ENCODE results near the gene FBXW5.

Gene FBXW5

DNA sequence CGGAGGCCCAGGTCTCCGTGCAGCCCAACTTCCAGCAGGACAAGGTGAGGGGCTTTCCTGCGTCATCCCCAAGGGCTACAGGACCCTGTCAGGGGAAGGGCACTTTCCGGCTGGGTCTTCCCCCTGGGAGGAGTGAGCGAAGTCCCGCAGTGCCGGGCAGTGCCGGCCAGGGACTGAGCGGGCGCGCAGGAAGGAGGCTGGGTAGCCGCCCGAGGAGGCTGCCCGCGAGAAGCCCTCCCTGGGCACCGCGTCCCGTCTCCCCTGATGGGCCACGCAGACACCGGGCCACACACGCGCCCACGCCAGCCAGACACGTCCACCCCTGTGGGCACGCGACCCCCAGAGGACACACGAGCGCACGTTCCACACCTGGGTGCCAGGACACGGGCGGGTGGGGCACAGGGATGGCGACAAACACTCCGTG, 33.1 kb upstream of the FBXW5 start:
- ATAC-seq = no peak

DNA sequence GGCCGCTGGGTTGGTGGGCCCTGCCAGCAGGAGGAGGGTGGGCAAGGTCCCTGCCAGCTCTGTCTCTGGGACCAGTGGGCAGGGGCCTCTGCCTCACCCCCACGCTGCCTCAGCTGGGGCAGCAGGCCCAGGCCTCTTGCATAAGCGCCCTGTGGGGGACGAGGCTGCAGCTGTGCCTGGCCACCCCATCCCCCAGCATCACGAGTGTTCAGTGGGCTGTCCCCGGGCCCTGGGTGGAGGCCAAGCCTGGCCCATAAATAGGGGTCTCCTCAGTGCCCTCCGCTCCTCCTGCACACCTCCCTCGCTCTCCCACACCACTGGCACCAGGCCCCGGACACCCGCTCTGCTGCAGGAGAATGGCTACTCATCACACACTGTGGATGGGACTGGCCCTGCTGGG, 32.7 kb upstream of the FBXW5 start, which contains the start of gene PTGDS:
TSS of gene PTGDS (plus strand) at position 282 of the 400 bp plus-strand sequence. CDS start at position 357, 75 bp downstream.
- no peak for ATAC-seq

DNA sequence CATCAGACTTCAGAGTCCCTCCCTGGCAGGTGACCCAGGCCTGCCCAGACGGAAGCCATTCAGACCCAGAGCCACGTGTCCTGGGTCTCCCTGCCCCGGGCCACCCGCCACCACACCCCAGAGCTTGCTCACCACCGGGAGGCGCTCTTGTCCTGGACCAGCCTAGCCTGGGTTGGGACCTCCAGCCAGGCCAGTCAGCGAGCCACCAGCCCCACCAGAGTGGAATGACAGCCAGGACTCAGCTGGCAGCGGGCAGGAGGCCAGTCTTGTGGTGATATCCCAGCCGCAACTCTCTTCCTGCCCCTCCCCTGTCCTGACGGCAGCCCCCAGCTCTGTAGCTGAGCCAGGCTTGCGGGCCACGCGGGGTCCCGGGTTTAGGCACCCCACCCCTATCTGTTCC, 31.1 kb upstream of the FBXW5 start:
- no peak for ATAC-seq

DNA sequence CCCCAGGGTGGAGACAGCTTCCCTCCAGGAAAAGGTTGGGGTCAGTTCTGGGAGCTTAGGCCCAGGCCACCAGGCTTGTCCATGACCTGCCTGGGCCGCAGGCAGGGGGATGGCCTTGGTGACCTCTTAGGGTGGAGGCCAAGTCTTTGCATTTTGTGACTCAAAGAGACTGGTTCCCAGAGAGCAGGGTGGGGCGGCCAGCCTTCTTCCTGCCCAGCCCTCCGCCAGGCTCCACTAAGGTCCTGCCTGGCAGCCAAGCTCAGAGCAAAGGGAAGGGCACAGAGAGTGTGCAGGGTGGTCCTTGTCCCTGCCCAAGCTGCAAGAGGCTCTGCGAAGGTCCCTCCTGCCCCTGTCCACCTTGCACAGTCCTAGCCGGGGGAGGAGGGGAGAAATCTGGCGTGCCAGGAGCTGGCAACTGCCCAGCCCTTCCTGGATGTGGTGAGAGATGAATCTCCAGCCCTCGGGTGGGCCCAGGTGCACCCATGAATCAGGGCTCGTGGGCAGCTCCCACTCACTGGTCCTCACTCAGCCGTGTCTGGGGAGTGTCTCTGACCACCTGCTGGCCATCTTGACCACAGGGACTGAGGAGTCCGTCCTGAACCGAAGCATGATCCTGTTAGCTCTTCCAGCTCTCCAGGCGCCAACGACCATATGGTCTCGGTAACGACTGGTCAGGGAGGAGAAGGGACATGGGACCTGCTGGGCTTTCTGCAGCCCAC, 30.4 kb upstream of the FBXW5 start:
- ATAC-seq = no peak

DNA sequence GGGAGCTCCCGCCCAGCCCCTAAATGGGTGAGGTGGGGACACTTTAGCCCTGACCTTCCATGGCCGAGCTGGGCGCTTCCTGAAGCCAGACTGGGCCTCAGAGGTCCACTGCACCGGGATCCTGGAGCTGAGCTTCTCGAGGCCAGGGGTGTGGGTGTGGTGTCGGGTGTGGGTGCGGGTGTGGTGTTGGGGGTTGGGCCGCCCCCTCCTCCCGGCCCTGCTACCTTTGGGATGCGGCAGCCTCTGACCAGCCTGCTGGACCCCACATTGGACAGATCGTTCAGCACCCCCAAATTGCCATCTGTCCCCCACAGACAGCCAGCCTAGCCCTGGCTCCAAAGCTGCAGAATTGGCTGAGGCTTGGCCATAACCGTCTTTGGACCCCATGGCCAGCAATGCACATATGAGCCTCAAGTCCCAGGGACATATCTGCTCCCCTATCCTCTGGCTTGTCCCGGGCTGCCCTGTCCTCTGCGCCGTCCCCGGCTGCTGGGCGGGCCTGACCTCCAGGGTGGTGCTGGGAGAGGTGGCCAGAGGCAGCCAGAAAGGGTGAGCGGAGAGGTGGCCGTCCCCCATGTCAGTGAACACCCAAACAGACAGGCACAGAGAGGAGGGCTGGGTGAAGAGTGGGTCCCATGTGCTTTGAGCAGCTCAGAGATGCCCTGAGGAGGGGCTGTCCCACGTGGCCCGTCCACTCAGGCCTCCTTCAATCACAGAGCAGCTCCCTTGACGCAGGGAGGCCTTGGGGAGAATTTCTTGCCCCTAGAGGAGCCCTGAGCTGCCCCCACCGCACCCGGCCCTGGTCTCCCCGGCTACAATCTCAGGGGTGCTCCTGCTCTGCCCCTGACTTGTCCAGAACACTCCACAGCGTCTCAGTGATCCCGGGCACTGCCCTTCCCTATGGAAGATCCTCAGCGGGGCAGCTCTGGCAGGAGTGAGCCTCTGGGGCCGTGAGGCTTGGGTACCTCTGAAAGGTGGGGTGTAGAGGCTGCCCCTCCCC, 29.4 kb upstream of the FBXW5 start:
- ATAC-seq = no peak

DNA sequence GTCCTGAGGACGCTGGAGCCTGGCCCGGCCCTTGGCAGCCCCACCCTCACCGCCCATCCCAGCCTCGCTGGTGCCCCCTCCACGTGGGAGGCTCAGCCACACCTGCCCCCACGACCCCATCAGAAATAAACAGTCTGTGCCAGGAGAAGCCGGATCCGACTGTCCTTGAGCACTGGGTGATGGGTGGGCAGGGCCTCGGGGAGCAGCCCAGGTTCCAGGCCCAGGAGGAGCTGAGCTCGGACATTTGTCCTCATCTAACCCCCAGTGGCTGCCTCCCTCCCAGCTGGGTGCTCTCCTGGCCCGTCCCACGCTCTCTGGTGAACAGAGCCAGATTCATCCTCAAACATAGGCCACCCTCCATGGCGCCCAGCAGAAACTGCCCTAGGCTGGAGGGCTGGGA, 28.2 kb upstream of the FBXW5 start:
- ATAC-seq = no peak

DNA sequence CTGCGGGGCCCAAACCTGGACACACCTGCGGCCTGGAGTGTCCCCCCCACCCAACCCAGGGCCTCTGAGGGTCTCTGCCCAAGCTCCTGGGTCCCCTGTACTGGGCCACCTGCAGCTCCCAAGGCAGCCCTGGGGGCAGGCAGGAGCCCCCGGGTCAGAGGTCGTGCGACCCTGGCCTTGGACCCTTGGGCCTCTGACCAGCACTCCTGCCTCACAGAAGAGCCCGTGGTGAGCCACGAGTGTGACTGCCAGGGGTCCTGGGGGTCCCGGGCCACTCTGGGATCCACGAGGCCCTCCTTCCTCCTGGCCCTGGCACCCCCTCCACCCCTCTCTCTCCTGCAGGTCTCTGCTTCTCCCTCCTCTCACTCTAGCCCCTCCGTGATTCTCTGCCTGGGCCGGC, 27.8 kb upstream of the FBXW5 start:
- no peak for ATAC-seq

DNA sequence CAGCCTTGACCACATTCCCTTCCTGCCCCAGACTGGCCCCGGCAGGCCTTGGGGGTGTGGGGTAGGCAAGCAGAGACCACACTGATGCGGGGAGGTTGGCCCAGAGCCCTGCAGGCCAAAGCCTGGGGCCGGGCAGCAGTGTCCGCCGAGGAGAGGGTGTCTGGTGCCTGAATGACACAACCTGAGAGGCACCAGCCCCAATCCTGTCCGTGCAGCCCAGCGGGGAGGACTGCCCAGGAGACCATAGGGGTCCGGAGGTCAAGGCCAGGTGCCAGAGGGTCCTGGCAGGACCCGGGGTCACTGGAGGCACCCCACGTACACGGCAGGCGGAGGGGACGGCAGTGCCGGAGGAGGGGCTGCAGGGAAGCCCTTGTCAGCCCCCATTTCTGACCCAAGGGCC, 27.2 kb upstream of the FBXW5 start:
- ATAC-seq = no peak

DNA sequence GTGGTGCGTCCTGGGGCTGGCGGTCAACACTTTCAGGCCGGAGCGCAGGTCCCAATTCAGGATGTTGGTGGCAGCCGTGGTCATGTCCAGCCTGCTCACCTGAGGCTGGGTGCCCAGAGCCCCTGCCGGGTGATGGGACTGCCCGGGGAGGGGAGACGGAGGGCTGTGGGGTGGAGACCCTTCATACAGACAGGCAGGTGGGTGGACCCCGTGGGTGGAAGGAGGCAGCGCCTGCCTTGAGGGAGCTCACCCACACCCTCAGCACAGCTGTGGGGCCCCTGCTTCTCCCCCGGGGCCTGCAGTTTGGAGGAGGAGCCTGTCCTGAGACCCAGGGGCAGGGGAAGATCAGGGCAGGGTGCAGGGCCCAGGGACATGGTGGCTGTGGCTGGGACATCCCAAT, 25.8 kb upstream of the FBXW5 start:
- ATAC-seq = no peak

DNA sequence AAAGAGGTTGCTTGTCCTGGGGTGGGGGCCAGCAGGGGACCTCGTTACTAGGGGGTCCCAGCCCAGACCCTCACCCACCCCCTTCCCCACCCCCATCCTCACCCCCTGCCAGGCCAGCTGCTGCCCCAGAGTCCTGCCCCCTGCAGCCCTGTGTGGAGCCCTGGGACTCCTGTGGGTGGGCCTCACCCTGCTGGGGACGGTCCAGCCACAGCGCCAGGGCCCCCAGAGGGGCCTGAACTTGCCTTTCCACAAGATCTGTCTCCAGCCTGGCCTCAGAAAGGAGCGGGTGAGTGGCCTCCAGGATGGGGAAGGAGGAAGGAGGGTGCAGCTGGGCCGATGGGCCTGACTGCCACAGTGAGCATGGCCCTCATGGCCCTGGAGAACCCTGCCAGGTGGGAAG, 25.2 kb upstream of the FBXW5 start:
- no peak for ATAC-seq

DNA sequence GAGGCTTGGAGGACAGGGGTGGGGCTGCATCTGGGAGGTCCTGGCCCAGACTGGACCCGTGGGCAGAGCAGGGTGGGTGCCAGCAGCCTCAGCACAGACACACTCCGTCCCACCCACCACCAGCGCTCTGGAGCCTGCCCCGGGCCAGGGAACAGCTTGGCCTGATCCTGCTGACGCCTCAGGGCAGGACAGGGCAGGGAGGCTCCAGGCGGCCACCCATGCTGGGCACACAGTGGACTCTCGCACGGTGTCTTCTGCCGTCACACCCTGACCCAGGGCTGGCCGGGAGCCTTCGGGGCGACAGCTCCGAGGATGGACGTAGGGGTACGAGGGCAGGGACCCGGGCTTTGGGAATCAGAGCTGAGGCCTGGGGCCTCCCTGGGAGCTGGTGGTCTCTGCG, 24.6 kb upstream of the FBXW5 start:
- ATAC-seq = no peak

DNA sequence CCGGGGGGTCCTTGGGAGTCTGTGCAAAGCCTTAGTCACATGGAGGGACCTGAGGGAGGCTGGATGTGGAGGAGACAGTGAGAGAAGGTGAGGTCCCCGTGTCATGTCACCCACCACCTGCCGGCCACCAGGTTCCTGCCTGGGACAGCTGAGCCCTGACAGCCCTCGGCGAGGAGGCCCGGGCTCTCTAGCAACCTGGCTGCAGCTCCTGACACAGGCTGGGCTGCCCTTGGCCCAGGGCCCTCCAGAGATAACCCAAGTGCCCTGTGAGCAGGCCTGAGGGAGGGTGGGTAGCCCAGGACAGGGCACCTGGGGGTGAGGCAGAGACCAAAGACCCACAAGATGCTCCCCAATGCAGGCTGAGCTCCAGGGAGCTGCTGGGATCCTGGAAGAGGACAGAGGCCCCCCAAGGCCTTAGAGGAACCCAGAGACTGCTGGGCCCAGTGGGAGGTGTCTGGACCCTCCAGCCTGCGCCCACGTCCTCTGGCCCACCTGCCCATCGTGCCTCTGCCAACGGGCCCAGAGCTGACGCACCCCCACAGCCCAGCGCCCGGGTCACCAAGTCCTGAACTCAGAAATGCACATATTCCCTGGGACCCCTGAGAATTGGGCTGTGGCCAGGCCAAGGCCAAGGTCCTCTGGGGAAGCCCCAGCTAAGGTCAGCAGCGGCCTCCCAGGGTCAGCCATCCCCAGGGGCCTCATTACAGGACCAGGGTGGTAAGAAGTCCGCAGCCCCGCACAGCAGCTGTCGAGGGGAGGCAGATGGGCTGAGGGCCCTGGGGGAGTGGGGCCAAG, 24.0 kb upstream of the FBXW5 start:
- ATAC-seq = no peak

DNA sequence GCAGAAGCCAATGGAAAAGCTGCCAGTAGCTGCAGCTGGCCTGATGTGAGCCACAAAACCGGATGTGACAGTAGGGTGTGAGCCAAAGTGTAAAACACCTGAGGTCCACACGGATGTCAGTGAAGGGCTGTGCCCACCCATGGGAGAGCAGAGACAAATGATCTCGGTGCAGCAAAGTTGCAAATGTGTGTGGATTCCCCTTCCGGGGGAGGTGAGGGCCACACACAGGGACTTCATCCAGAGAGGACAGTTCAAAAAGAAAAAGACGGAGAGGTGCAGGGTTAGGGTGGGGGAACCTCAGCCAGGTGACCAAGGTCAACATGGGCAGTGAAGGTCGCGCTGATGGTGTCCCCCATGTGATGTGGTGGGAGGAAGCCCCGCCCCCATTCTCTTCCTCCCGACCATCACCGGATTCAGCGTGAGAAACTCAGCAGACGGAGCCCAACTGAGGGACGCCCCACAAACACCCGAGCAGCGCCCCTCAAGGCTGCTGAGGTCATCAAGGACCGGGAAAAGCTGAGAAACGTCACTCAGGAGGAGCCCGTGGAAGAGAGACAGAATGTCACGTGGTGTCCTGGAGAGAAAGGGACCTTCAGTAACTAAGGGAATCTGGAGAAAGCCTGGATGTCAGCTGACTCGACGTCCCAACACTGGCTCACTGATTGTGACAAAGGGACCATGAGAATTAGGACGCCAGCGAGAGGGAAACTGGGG, 21.4 kb upstream of the FBXW5 start:
- ATAC-seq = peak; percentile 60 to 69

DNA sequence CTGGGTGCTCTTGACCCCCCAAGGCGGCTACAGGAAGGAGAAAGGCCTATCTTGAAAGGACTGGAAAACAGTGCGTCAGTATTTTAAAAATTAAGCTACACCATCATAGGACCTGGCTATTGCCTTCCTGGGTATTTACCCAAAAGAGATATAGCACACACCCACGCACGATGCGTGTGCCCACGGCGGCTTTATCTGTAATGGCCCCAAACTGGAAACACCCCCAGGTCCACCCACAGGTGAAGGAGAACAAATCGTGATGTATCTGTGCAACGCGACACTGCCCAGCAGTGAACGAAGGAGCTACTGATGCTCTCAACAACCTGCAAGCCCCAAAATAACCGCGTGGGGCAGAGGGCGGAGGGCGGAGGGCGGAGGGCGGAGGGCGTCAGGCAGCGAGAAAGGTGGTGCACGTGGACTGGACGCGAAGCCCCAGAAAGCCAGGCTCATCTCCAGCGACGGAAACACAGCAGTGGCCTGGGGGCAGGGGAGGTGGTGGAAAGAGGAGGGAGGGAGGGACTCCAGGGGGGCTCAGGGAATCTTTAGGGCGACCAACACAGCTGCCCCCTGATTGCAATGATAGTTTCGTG, 20.4 kb upstream of the FBXW5 start:
- no peak for ATAC-seq

DNA sequence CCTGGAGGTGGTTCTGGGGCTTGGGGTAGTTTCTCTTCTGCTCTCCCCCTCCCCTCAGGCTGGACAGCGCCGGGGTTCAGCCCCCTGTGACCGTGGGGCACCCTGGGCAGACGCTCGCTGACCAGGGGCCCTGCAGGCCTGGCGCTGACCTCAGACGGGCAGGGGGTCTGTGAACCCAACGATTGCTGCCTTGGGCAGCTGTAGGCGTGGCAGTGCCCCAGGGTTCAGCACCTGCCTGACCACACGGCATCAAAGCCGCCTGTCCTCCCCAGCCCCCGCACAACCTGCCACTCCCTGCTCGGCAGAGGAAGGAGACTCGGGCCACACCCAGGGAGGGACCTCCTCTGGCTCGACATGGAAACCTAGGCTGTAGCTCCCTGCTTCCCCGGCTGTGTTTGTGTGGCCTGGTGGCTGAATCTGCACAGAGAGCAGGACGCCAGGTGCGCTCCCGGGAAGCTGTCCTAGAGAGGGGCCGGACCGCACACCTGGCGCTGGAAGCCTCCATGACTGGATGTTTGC, 19.7 kb upstream of the FBXW5 start:
- no peak for ATAC-seq

DNA sequence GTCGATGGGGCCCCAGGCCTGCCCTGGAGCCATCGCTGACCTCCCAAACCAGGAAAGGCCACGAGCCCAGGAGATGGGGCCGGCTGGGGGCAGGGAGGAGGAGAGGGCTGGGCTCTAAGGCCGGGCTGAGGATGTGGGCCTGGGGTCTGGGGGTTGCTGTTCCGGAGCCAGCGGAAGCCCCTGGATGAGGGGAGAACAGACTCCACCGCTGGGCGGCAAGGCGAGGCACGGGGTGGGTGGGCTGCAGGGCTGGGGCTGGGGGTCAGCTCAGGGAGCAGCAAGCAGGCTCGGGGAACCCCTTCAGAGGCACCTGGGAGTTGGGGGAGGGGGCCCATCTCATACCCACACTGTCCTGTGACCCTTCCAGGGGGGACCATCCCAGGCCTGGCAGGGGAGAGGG, 19.2 kb upstream of the FBXW5 start:
- ATAC-seq = no peak

DNA sequence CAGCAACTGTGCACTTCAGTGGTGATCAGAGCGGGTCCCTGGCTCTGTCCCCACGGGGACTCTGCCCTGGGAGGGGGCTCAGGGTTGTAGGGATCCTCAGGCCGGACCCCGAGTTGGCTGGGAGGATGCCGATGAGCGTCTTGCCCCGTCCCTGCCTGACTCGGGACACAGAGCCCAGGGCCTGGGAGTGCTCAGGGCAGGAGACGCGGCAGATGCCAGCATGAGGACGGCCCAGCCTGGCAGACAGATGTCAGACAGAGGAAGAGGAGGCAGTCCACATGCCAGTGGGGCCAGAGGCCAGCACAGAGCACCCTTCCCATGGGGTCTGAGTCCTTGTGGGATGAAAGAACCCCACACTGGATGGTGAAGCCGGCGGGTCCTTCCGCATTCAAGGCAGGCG, 18.8 kb upstream of the FBXW5 start:
- ATAC-seq = no peak

DNA sequence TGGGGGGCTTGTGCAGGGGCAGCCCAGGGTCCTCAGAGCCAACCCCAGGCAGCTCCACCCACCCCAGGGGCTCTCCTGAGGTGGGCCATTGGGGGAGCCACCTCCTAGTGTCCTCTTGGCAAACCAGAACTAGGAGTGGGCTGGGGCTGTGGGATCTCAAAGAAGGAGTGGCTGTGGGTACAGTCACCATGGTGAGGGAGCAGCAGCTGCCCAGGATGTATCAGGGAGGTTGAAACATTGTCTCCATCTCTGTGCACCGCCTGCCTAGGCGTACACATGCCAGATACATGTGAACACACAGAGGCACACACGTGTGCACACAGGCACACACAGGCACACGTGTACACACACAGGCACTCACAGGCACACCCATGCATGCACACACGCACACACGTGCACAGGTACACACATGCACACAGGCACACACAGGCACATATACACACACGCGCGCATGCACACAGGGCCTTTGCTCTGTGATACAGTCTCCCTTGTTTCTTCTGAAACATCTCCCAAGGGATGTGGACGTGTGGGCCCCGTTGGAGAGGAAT, 18.2 kb upstream of the FBXW5 start:
- ATAC-seq = no peak

DNA sequence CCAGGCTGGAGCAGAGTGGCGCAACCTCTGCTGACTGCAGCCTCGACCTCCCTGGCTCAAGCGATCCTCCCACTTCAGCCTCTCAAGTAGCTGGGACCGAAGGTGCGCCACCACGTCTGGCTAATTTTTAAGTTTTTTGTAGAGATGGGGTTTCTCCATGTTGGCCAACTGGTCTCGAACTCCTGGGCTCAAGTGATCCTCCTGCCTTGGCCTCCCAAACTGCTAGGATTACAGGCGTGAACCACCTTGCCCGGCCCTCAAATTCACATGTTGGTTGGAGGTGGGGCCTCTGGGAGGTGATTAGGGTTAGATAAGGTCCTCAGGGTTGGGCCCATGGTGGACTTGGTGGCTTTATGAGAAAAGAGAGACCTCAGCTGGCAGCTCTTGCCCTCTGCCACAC, 17.6 kb upstream of the FBXW5 start:
- no peak for ATAC-seq

DNA sequence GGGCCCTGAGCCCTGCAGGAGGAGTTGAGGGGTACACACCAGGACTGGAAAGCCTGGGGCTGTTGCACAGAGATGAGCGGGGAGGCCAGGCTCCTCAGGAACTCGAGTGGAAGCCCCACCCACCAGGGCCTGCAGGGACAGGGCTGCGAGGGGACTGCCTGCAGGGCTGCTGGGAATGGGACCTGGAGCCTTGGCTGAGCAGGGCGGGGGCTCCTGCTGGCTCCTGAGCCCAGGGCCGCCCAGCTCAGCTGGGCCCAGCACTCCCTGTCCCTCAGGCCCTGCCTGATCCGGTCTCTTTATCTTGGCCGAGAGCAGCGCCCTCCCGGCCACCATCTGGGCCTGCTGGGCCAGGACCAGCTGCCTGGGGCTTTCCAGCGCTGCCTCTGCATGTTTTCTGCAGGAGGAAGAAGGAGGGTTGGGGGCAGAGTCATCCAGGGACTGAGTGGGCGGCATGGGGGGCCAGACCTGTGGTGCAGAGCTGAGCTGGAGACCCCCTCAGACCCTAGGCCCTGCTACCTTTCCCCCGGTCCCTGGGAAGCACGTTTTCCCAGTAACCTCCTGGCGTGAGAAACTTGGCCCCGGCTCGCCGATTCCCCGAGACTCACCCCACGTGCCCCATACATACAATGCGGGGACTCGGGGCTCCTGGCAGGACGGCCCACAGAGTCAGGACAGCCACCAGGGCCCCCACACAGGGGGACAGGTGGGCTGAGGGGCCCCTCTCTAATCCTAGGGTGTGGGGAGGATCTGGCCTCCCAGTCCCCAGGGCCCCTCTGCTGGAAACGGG, 16.9 kb upstream of the FBXW5 start:
- ATAC-seq = no peak

DNA sequence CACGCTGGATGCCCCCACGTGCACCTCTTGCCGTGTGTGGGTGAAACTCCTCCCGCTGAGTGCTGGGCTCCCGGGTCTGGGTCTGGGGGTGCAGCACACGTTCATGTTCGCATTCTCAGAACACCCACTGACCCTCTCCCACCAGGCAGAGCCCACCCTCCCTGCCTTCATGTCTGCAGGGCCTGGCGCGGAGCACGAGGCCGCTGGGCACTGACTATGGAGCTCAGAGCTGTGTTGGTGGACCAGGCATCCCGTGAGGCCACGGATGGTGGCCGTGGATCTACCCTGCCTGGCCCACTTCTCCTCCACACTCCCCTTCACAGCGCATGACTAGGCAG, 16.4 kb upstream of the FBXW5 start:
- ATAC-seq = no peak

All from activated CD4-positive, CD25-positive, alpha-beta regulatory T cell treated with anti-CD3 and anti-CD28 coated beads, Interleukin-2, amount 50 U/mL, for 24 hours (primary cell).